K562 (cell line): ENCODE results near the gene SRCAP. TPM values are rescaled to one million over a fixed set of nuclear protein-coding genes. Genes with fewer than 3 reads are reported as not detected.

ENCODE experiments used
- BHLHE40 ChIP-seq: IDR thresholded peaks from 2 replicates; pipeline ENCODE4 v1.6.1; 2011; ENCODE audit warnings: low read length, improper control_type of control experiment
- E2F3 ChIP-seq: fragments of 250-450 bp; sonication (Bioruptor Pico); IDR thresholded peaks from 2 replicates; pipeline ENCODE4 v1.4.0; 2020; ENCODE audit warnings: mild to moderate bottlenecking
- EP400 ChIP-seq: fragments of 450-650 bp; IDR thresholded peaks from 2 replicates; pipeline ENCODE4 v1.6.1; 2017; ENCODE audit warnings: antibody characterized with exemption, mild to moderate bottlenecking, moderate library complexity
- HNRNPH1 ChIP-seq: fragments of 200-400 bp; formaldehyde crosslinking; optimal IDR thresholded peaks from 2 replicates; pipeline ENCODE3; 2017; ENCODE audit warnings: low read depth, mild to moderate bottlenecking, low read length, moderate library complexity
- PML ChIP-seq: IDR thresholded peaks from 2 replicates; pipeline ENCODE4 v1.6.1; 2012; ENCODE audit warnings: low read length, inconsistent platforms
- POLR2G ChIP-seq: fragments of 200-400 bp; formaldehyde crosslinking; IDR thresholded peaks from 2 replicates; pipeline ENCODE4 v1.6.1; 2017; ENCODE audit warnings: low read depth, mild to moderate bottlenecking, antibody characterized with exemption, low read length, moderate library complexity
- SIN3A ChIP-seq, 2 experiments: fragments of 150-350 bp in 1 of 2; IDR thresholded peaks; 2 replicates each; pipeline ENCODE4 v1.6.1; 2011 to 2016; ENCODE audit warnings: borderline replicate concordance in 2 of 2, low read depth in 2 of 2, low read length in 2 of 2, mild to moderate bottlenecking in 2 of 2, moderate library complexity in 2 of 2; ENCODE audit not compliant: control insufficient read depth in 1 of 2
- SOX6 ChIP-seq: fragments of 450-650 bp; IDR thresholded peaks from 2 replicates; pipeline ENCODE4 v1.6.1; 2014; ENCODE audit warnings: mild to moderate bottlenecking
- YY1 ChIP-seq, 3 experiments: IDR thresholded peaks; 2 replicates each; pipeline ENCODE4 v1.6.1; 2011; ENCODE audit warnings: low read length in 2 of 3, mild to moderate bottlenecking in 2 of 3, moderate library complexity in 2 of 3, borderline replicate concordance in 1 of 3, control low read depth in 1 of 3, low read depth in 1 of 3; ENCODE audit not compliant: insufficient read depth in 3 of 3, insufficient replicate concordance in 2 of 3, control insufficient read depth in 1 of 3, insufficient read length in 1 of 3; ENCODE audit errors: extremely low read depth in 1 of 3
- ZBTB7A ChIP-seq: IDR thresholded peaks from 2 replicates; pipeline ENCODE4 v1.6.1; 2011; ENCODE audit warnings: low read depth, mild to moderate bottlenecking, low read length, moderate library complexity, borderline replicate concordance; ENCODE audit not compliant: control insufficient read depth
- polyA plus RNA-seq, 8 experiments: library from polyadenylated mRNA; depleted of rRNA in 4 of 8; stranded (reverse) in 5 of 8; unstranded in 3 of 8; fragments of >200 nt; fragmentation: Nextera tagmentation in 2 of 8; fragmentation: Illumina TruSeq in 1 of 8; extraction: Ambion mirVana in 2 of 8; extraction: Trizol in 1 of 8; gene quantifications; 2 replicates each; pipeline versions ENCODE4 v1.2.1 to v1.2.3, GENCODE V29; 2011 to 2014; ENCODE audit warnings: inconsistent platforms in 1 of 8, missing spikeins in 1 of 8
- total RNA-seq, 7 experiments: library from RNA; depleted of rRNA in 6 of 7; stranded (reverse); fragments of >200 nt in 6 of 7; fragmentation: Illumina TruSeq in 2 of 7; extraction: Trizol in 2 of 7; gene quantifications; 2 replicates each; pipeline versions ENCODE4 v1.2.1 to v1.2.3, GENCODE V29; 2011 to 2021; ENCODE audit warnings: low replicate concordance in 1 of 7
- TF ChIP-seq, protein P1 (sequence below): sonication (generic); formaldehyde crosslinking; IDR thresholded peaks from 2 replicates; pipeline ENCODE4 v1.4.0; 2020; ENCODE audit warnings: mild to moderate bottlenecking, missing genetic modification reagents
- TF ChIP-seq, protein P2 (sequence below): fragments of 250-450 bp; sonication (Bioruptor Pico); IDR thresholded peaks from 2 replicates; pipeline ENCODE4 v1.9.0; 2021; ENCODE audit warnings: mild to moderate bottlenecking, inconsistent platforms
- TF ChIP-seq, protein P3 (sequence below): sonication (generic); formaldehyde crosslinking; IDR thresholded peaks from 2 replicates; pipeline ENCODE4 v1.8.0; 2022; ENCODE audit warnings: mild to moderate bottlenecking, missing genetic modification reagents, borderline replicate concordance
- TF ChIP-seq, protein P4 (sequence below): fragments of 450-650 bp; conservative IDR thresholded peaks from 2 replicates; pipeline ENCODE4 v1.6.1; 2016; ENCODE audit warnings: missing genetic modification characterization, low read depth, mild to moderate bottlenecking, control low read depth, missing compliant biosample characterization
- TF ChIP-seq, protein P5 (sequence below), 2 experiments: fragments of 450-650 bp; conservative IDR thresholded peaks; 2 replicates each; pipeline ENCODE4 v1.6.1; 2017; ENCODE audit warnings: mild to moderate bottlenecking in 2 of 2, moderate library complexity in 2 of 2

The SRCAP gene
- total and polyA plus RNA-seq, 9 of the 15 experiments (the other 6 are each of a cell fraction or from before 2014, with no cell fraction given): 0.21 to 62.6 (median 5.8) TPM

DNA sequence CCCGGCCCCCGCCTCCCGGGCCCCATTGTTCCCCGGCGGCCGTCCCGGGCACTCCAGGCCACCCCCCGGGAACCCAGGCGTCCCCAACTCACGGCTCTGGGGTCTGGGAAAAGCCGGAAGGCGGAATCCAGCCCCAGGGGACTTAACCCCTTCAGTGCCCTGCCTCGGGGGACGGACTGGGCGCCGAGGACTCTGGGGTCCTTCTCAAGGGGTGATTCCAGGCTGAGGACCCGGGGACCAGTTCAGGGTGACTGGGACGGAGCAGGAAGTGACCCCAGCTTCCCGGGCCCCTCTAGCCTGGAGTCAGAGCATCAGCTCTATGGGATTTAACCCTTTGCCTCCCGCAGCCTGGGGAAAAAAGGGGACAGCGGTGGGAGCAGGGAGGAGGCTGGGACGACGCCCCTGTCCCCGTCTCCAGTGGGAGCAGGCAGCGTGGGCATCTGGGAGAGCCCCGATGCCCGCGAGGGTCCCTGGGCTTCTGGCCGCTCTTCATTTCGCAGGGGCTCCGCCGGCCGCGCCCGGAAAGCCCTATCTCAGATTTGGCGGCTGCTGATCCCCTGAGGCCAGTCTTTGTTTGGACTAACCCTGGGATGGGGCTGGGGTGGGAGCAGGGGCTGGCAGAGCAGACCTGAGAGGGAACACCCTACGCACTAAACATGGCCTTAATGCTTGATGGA, 88.1 kb downstream of the SRCAP start, which contains the start of gene ZNF629 (continued):
- TF ChIP-seq, protein P1, sequence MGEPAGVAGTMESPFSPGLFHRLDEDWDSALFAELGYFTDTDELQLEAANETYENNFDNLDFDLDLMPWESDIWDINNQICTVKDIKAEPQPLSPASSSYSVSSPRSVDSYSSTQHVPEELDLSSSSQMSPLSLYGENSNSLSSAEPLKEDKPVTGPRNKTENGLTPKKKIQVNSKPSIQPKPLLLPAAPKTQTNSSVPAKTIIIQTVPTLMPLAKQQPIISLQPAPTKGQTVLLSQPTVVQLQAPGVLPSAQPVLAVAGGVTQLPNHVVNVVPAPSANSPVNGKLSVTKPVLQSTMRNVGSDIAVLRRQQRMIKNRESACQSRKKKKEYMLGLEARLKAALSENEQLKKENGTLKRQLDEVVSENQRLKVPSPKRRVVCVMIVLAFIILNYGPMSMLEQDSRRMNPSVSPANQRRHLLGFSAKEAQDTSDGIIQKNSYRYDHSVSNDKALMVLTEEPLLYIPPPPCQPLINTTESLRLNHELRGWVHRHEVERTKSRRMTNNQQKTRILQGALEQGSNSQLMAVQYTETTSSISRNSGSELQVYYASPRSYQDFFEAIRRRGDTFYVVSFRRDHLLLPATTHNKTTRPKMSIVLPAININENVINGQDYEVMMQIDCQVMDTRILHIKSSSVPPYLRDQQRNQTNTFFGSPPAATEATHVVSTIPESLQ (CRISPR knock-in tag): 0 out of 2 replicates have a peak, but pooled peaks have one; percentile 29
- TF ChIP-seq, protein P2, sequence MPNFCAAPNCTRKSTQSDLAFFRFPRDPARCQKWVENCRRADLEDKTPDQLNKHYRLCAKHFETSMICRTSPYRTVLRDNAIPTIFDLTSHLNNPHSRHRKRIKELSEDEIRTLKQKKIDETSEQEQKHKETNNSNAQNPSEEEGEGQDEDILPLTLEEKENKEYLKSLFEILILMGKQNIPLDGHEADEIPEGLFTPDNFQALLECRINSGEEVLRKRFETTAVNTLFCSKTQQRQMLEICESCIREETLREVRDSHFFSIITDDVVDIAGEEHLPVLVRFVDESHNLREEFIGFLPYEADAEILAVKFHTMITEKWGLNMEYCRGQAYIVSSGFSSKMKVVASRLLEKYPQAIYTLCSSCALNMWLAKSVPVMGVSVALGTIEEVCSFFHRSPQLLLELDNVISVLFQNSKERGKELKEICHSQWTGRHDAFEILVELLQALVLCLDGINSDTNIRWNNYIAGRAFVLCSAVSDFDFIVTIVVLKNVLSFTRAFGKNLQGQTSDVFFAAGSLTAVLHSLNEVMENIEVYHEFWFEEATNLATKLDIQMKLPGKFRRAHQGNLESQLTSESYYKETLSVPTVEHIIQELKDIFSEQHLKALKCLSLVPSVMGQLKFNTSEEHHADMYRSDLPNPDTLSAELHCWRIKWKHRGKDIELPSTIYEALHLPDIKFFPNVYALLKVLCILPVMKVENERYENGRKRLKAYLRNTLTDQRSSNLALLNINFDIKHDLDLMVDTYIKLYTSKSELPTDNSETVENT: peak; percentile 98
- TF ChIP-seq, protein P3, sequence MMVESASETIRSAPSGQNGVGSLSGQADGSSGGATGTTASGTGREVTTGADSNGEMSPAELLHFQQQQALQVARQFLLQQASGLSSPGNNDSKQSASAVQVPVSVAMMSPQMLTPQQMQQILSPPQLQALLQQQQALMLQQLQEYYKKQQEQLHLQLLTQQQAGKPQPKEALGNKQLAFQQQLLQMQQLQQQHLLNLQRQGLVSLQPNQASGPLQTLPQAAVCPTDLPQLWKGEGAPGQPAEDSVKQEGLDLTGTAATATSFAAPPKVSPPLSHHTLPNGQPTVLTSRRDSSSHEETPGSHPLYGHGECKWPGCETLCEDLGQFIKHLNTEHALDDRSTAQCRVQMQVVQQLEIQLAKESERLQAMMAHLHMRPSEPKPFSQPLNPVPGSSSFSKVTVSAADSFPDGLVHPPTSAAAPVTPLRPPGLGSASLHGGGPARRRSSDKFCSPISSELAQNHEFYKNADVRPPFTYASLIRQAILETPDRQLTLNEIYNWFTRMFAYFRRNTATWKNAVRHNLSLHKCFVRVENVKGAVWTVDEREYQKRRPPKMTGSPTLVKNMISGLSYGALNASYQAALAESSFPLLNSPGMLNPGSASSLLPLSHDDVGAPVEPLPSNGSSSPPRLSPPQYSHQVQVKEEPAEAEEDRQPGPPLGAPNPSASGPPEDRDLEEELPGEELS (CRISPR knock-in tag): no peak
- 0 out of 2 replicates have a peak, but pooled peaks have one; percentile 34 for TF ChIP-seq BHLHE40
- peak; percentile 12; the same call in 1 of the 2 replicates for TF ChIP-seq SOX6
- peak; percentile 60 for TF ChIP-seq EP400
- TF ChIP-seq, protein P4, sequence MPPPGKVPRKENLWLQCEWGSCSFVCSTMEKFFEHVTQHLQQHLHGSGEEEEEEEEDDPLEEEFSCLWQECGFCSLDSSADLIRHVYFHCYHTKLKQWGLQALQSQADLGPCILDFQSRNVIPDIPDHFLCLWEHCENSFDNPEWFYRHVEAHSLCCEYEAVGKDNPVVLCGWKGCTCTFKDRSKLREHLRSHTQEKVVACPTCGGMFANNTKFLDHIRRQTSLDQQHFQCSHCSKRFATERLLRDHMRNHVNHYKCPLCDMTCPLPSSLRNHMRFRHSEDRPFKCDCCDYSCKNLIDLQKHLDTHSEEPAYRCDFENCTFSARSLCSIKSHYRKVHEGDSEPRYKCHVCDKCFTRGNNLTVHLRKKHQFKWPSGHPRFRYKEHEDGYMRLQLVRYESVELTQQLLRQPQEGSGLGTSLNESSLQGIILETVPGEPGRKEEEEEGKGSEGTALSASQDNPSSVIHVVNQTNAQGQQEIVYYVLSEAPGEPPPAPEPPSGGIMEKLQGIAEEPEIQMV (tag): 0 out of 2 replicates have a peak, but pooled peaks have one; percentile 25
- peak; percentile 77 for TF ChIP-seq POLR2G
- TF ChIP-seq PML: peak; percentile 56; the same call in 1 of the 2 replicates
- TF ChIP-seq ZBTB7A: no peak; the same call in 1 of the 2 replicates
- TF ChIP-seq HNRNPH1: no peak
- TF ChIP-seq E2F3 (CRISPR knock-in tag): 0 out of 2 replicates have a peak, but pooled peaks have one; percentile 22
- peak in 1 of 3 experiments; percentile 19 for TF ChIP-seq YY1 (IDR thresholded peaks at IDR 0.05; ENCODE audit: borderline replicate concordance in 1 of 3, control insufficient read depth in 1 of 3, extremely low read depth in 1 of 3, insufficient read depth in 3 of 3, insufficient read length in 1 of 3, insufficient replicate concordance in 2 of 3, low read depth in 1 of 3, low read length in 2 of 3)
- TF ChIP-seq, protein P5, sequence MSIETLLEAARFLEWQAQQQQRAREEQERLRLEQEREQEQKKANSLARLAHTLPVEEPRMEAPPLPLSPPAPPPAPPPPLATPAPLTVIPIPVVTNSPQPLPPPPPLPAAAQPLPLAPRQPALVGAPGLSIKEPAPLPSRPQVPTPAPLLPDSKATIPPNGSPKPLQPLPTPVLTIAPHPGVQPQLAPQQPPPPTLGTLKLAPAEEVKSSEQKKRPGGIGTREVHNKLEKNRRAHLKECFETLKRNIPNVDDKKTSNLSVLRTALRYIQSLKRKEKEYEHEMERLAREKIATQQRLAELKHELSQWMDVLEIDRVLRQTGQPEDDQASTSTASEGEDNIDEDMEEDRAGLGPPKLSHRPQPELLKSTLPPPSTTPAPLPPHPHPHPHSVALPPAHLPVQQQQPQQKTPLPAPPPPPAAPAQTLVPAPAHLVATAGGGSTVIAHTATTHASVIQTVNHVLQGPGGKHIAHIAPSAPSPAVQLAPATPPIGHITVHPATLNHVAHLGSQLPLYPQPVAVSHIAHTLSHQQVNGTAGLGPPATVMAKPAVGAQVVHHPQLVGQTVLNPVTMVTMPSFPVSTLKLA (conservative IDR thresholded peaks at IDR 0.05): peak in 1 of 2 experiments; percentile 37; a peak in 1 of 4 replicates
- TF ChIP-seq SIN3A (IDR thresholded peaks at IDR 0.05; ENCODE audit: borderline replicate concordance in 2 of 2, control insufficient read depth in 1 of 2, low read depth in 2 of 2, low read length in 2 of 2): peak in 1 of 2 experiments; percentile 56; a peak in 1 of 4 replicates
